WERI-Rb-1 (cell line): Measurements from ENCODE around the gene WIPF3.

Source experiments
- DNase-seq: peaks from one replicate; pipeline ENCODE4 v3.0.0-alpha.2; 2020
- H3K27ac ChIP-seq: fragments of 250-450 bp; sonication (Bioruptor Pico); 2 replicates; pipeline ENCODE4 v1.5.1; 2020; ENCODE audit warnings: mild to moderate bottlenecking, moderate library complexity
- H3K27me3 ChIP-seq: fragments of 250-450 bp; sonication (Bioruptor Pico); 2 replicates; pipeline ENCODE4 v1.5.1; 2021; ENCODE audit warnings: mild to moderate bottlenecking, low read depth, moderate library complexity; ENCODE audit not compliant: insufficient read depth, severe bottlenecking
- H3K36me3 ChIP-seq: fragments of 250-450 bp; sonication (Bioruptor Pico); 2 replicates; pipeline ENCODE4 v1.5.1; 2020; ENCODE audit warnings: mild to moderate bottlenecking, moderate library complexity
- H3K4me3 ChIP-seq: 2 replicates; pipeline ENCODE4 v1.5.1; 2011; ENCODE audit warnings: low read depth, mild to moderate bottlenecking, control low read depth, low read length
- H3K9me3 ChIP-seq: fragments of 250-450 bp; sonication (Bioruptor Pico); 2 replicates; pipeline ENCODE4 v1.5.1; 2021; ENCODE audit warnings: mild to moderate bottlenecking, moderate library complexity; ENCODE audit not compliant: severe bottlenecking
- TF ChIP-seq, protein P1 (sequence below): IDR thresholded peaks from 2 replicates; pipeline ENCODE4 v1.5.1; 2011; ENCODE audit warnings: low read depth, mild to moderate bottlenecking, control low read depth, inconsistent platforms, low read length

WIPF3 gene, protein sequence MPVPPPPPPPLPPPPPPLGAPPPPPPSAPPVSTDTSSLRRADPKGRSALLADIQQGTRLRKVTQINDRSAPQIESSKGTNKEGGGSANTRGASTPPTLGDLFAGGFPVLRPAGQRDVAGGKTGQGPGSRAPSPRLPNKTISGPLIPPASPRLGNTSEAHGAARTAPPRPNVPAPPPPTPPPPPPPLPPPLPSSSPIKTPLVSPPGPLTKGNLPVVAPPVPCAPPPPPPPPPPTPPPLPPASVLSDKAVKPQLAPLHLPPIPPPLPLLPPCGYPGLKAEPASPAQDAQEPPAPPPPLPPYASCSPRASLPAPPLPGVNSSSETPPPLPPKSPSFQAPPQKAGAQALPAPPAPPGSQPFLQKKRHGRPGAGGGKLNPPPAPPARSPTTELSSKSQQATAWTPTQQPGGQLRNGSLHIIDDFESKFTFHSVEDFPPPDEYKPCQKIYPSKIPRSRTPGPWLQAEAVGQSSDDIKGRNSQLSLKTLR

DNA sequence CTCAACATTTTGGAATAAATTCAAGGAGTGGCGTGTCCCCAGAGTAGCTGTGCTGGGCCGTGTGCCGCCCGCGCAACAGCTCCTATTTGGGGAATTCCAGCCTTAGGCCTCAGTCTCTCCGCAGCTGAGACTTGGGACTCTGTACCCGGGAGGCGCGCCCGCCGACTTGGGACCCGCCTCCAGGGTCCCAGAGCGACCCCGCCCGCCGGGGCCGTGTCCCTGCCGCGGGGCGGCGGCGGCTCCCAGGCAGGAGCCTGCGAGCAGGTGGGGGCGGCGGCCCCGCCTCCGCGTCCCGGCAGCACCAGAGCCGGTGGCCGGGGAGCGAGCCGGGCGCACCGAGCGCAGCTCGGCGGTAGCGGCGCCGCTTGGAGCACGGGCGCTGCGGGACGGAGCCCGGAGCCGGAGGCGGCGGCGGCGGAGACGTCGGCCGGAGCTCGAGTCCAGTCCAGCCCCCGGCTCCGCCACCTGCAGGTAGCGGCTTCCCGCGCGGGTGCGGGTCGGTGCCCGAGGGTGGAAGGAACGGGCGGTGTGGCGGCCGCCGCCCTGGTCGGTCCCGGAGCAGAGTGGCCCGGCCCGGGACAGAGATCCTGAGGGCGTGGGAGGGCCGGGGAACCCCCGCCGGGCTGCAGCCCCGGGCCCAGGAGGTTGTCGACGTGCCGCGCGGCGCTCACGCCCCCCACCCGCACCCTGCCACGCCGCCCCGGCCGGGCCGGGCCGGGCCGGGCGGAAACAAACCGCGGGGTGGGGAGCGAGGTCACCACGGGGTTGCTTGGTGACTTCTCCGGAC lies at the start of gene WIPF3:
Gene WIPF3 (plus strand): TSS at position 301 of the 787 bp plus-strand sequence. CDS start 28,217 bp downstream, outside the sequence.
- peak; percentile 37 for DNase-seq
- H3K4me3 ChIP-seq = peak within 1 kb of the TSS; percentile 45
- peaks cover 31% of the 10 kb centered on the region for H3K27me3 ChIP-seq
- TF ChIP-seq, protein P1, sequence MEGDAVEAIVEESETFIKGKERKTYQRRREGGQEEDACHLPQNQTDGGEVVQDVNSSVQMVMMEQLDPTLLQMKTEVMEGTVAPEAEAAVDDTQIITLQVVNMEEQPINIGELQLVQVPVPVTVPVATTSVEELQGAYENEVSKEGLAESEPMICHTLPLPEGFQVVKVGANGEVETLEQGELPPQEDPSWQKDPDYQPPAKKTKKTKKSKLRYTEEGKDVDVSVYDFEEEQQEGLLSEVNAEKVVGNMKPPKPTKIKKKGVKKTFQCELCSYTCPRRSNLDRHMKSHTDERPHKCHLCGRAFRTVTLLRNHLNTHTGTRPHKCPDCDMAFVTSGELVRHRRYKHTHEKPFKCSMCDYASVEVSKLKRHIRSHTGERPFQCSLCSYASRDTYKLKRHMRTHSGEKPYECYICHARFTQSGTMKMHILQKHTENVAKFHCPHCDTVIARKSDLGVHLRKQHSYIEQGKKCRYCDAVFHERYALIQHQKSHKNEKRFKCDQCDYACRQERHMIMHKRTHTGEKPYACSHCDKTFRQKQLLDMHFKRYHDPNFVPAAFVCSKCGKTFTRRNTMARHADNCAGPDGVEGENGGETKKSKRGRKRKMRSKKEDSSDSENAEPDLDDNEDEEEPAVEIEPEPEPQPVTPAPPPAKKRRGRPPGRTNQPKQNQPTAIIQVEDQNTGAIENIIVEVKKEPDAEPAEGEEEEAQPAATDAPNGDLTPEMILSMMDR = no peak
- H3K27ac ChIP-seq = no peak within 1 kb of the TSS
- H3K36me3 ChIP-seq = no peaks in the 10 kb centered on the region
- no peaks in the 10 kb centered on the region for H3K9me3 ChIP-seq

DNA sequence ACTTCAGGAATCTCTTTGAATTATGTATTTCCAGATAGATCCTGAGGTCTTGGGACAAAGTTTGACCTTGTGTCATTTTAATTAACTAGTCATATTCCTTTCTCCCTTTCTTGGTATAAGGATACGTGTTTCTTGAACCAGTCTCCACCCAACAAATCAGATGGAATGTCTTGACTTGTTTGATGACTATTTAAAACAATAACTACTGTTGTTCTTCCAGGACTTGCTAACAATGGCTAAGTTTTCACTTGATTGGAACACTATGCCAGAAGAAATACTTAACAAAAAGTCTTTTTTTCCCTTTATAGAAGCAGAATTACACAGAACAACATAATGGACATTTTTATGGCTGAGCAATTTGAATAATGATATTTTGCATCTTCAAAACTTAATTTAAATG lies 43.0 kb upstream of the WIPF3 start:
- TF ChIP-seq, protein P1 = no peak
- H3K27me3 ChIP-seq = no peaks in the 10 kb centered on the region
- no peaks in the 10 kb centered on the region for H3K36me3 ChIP-seq
- H3K27ac ChIP-seq = no peak overlapping the region
- H3K4me3 ChIP-seq = no peak overlapping the region
- no peaks in the 10 kb centered on the region for H3K9me3 ChIP-seq
- no peak for DNase-seq

DNA sequence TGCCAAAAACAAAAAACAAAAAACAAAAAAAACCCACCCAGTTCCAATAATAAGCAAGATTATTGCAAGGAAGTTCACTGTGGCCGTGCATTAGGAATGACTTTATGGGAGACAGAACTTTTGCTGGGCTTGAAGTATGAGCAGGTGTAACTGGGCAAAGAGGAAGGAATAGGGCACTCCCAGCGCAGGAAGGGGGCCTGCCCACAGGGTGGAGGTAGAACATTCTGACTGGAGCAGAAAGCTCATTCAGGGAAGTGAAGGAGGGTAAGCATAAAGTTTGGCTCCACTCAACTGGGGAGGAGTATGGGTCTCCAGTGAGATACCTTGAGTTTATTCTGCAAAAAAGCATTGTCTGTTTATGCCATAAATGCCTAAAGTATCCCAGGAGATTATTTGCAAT lies 42.1 kb upstream of the WIPF3 start:
- no peaks in the 10 kb centered on the region for H3K27me3 ChIP-seq
- no peak overlapping the region for H3K4me3 ChIP-seq
- no peak overlapping the region for H3K27ac ChIP-seq
- H3K9me3 ChIP-seq = no peaks in the 10 kb centered on the region
- peak; percentile 55 for DNase-seq
- no peaks in the 10 kb centered on the region for H3K36me3 ChIP-seq
- TF ChIP-seq, protein P1 = peak; percentile 78

DNA sequence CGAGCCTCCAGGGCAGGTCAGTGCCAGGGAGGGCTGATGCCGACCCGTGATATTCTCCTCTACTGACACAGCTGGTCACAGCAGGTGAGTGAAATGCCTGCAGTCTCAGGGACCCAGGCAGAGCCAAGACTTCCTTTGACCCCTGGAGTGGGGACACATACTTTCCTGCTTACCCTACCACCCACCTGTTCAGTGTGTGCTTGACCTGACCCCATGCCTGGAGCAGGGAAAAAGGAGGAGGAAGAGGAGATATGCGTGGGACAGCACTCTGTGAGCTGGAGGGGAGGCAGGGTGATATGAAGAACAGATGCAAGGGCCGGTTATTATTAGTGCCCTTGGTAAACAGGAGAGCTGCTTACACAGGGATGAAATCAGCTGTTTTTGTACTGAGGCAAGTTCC lies 40.8 kb upstream of the WIPF3 start:
- Histone ChIP-seq H3K36me3 (no peaks in the 10 kb centered on the region), H3K4me3 (no peak overlapping the region), H3K27ac (no peak overlapping the region), H3K9me3 (no peaks in the 10 kb centered on the region), H3K27me3 (no peaks in the 10 kb centered on the region)
- TF ChIP-seq, protein P1 = no peak
- no peak for DNase-seq

DNA sequence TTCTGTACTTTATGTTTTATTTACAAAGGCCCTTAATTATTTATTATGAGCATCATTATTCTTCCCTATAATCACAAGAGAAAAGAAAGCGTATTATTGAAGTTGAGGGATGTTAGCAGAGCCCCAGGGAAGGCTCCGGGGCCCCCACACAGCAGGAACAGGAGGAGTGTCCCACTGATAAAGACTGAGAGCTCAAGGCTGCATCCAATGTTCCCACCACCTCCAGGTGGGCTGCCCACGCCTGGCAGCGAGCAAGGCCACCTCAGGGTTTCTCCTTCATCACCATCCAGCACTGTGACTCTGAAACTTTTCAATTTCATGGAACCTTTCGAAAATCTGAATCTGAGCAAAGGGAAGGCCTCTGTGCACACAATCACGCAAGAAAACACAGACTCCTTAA lies 35.9 kb upstream of the WIPF3 start:
- no peaks in the 10 kb centered on the region for H3K27me3 ChIP-seq
- no peaks in the 10 kb centered on the region for H3K9me3 ChIP-seq
- H3K4me3 ChIP-seq = no peak overlapping the region
- H3K27ac ChIP-seq = no peak overlapping the region
- no peak for DNase-seq
- TF ChIP-seq, protein P1 = no peak
- no peaks in the 10 kb centered on the region for H3K36me3 ChIP-seq
